Ramos (cell line): Measurements from ENCODE around the gene IGF2.

ENCODE experiments used
- in situ Hi-C: fragments of 300-500 bp; cut with MboI; formaldehyde crosslinking; loops from one replicate; pipeline ENCODE4 v1.14.3; 2022; ENCODE audit warnings: low sequenced_read_pairs; ENCODE audit not compliant: unreplicated experiment

Gene IGF2

DNA sequence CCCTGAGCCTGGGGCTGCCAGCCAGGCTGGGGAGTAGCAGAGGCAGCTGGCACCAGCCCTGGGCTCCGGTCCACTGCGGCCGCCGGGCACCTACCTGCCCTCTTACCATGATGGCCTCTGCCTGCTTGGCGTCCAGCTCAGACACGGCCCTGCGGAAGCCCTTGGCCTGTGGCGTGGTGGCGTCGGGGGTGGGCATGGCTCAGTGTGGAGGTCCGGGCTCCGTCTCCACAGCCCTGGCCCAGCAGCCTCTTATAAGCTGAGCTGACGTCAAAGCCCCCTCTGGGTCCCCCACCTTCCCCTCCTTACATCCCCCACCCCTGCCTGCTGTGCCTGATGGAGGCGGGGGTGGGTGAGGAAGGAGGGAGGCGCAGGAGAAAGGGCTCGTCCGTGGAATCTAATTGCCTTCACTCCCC, 32.4 kb upstream of the IGF2 start, which contains the start of gene TH:
TH (minus strand) TSS at position 225 of the 413 bp plus-strand sequence; CDS start at position 196, 29 bp downstream.
- in situ Hi-C loops = no loop called here

DNA sequence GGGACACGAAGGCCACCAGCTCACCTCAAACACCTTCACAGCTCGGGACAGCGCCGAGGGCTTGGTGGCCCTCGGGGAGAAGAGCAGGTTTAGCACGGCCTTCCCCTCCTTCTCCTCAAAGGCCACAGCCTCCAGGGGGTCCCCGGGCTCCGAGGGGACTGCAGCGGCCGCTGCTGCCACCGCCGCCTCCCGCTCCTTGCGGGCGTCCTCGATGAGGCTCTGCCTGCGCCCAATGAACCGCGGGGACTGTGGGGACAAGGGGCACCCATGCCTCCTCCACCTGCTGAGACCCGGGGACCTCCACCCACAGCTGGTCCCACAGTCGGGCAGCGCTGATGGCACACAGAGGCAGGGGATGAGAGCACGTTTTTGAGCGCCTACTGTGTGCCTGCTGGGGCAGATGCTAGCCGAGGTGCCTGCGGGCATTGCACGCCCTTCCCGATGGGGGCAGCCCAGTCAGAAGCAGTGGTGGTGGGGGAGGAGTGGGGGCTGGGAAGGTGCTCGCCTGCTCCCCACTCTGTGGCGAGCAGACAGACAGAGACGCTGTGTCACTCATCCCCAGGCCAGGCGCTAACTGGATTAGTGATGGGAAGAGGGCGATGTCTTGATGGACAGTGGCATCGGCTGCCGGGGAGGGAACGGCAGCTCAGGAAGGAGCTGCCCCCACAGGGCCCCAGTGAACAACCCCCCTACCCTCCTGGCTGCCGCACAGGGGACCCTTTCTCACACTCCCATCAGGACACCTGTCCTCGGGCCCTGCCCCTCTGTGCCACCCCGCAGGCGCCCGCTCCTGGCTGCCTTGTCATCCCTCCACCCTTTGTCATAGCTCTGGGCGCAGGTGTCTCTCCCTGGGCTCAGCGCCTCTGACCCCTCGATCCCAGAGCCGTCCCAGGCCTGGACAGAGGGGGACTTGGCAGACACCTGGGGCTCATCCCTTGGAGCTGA, 30.7 kb upstream of the IGF2 start:
- in situ Hi-C loops = no loop called here

DNA sequence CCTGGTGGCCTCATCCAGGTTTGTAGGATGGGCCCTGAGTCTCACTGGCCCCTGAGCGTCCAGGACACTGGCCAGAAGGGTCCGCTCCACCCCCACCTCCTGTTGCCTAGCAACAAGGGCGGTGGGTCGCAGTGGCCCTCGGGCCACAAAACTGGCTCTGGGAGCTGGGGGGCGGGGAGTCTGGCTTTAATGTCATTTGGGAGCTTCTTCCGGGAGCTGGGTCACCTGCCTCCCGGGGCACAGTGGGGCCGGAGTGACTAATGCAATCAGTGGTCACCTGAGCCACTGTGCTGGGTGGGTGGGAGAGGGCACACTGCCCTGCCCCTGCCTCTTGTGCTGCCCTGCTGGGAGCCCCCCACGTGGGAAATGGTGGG, 29.8 kb upstream of the IGF2 start:
- in situ Hi-C loops = no loop called here

- in situ Hi-C loops = no loop called here
Measured at GRCh38 chr11:2168286-2169004, 29.3 kb upstream of the IGF2 start.

DNA sequence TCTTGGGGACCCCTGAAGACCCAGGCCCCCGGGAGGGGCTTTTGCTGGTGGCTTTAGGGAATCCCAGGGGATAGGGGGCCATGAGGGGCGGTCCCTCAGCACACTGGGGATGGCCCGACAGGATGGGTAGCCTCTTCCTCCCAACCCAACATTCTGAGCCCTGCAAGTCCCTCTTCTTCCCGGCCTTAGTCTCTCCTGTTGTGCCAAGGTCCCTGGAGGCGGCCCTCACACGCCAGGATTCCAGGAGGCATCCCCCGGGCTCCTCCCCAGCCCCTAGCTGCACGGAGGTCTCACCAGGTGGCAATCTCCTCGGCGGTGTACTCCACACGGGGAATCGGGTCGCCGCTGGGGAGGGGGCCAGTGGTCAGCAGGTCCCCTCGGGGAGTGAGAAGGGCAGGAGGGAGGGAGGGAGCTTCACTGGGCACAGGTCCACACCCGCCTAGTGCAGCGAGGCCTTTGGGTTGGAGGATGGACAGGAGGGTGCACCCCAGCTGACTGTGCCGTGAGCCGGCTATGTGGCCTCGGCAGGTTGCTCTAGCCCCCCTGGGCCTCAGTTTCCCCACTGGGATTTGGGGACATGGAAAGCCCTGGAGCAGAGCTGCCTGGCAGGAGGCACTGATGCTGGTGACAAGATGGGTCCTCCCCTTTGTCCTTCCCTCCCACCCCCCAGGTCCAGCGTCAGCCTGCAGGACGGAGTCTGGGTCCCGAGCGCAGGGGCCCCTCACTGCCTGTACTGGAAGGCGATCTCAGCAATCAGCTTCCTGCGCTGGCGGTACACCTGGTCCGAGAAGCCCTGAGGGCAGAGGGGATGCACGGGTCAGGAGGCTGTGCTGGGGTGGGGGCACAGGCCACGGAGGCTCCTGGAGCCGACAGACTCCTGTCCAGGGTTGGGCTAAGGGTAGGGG, 28.2 kb upstream of the IGF2 start:
- in situ Hi-C loops = no loop called here

GRCh38 chr11:2166091-2166851, 27.1 kb upstream of the IGF2 start:
- in situ Hi-C loops = no loop called here

DNA sequence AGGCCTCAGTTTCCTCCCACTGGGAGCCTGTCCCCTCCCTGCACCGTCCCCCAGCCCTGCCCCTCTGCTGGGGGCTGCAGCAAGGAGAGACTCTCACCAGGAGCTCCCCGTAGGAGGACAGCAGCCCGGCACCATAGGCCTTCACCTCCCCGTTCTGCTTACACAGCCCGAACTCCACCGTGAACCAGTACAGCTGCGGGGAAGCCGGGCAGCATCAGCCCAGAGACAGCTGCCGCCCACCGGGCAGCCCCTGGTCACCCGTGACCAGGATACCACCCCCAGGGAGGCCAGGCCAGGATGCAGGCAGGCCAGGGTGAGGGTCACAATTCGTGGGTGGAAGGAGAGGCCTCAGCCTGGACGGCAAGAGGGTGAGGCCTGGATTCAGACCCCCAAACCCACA, 26.4 kb upstream of the IGF2 start:
- in situ Hi-C loops = no loop called here

DNA sequence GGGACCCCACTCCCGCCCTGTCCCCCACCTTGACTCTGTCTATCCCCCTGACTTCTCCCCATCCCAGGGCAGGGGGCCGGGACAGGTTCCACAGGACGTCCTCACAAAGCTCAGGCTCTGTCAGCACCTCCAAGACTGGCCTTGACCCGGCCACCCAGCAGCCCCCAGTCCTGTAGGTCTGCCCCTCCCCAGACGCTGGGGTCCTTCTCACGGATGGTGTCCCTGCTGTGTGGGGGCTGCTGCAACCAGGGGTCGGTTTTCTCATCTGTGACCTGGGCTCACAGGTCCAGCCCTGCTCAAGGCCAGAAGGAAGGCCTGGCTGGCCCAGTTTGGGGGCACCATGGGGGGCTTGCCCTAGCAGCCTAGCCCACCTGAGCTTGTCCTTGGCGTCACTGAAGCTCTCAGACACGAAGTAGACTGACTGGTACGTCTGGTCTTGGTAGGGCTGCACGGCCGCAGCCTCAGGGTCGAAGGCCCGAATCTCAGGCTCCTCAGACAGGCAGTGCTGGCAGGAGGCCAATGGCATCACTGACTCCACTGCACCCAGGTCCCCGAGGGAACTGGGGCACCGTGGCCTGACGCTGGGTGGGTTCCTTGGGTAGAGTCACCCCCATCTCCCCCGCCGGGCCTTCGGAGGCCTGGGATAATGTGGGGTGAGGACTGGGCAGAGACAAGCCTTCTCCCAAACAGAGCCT, 25.8 kb upstream of the IGF2 start:
- in situ Hi-C loops = no loop called here

DNA sequence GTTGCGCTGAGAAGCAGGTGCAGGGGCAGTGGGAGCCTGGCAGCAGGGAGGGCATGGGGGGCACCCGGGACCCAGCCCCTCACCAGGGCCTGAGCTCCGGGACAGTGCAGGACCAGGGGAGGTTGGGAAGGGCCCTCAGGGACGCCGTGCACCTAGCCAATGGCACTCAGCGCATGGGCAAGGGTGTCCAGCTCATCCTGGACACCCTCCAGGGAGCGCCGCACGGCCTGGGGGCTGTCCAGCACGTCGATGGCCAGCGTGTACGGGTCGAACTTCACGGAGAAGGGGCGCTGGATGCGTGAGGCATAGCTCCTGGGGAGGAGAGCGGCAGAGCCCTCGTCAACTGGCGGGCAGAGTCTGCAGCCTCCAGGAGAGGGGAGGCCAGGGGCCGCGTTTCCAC, 24.9 kb upstream of the IGF2 start:
- in situ Hi-C loops = no loop called here

DNA sequence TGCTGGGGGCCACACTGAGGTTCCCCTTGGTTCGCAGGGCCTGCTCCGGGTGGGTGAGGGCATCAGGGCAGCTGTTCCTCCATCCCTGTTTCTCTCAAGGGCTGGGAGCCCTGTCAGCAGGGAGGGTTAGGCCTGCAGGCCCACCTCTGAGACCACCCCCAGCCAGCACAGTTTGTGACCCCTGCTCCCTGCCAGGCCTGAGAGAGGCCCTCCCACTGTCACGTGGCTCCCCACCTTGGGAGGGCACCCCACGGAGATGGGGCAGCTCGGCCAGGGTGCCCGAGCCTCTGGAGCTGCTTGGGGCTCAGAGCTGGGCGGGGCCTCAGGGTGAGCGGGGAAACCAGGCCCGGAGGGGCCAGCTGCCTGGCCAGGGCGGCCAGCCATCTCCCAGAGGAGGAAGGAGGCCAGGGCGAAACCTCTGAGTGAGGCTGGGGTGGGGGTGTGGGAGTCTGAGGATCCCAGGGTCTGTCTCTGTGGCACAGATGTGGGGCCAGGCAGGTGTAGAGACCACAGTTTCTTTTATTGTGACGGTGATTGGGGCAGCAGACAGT, 24.3 kb upstream of the IGF2 start:
- in situ Hi-C loops = no loop called here

DNA sequence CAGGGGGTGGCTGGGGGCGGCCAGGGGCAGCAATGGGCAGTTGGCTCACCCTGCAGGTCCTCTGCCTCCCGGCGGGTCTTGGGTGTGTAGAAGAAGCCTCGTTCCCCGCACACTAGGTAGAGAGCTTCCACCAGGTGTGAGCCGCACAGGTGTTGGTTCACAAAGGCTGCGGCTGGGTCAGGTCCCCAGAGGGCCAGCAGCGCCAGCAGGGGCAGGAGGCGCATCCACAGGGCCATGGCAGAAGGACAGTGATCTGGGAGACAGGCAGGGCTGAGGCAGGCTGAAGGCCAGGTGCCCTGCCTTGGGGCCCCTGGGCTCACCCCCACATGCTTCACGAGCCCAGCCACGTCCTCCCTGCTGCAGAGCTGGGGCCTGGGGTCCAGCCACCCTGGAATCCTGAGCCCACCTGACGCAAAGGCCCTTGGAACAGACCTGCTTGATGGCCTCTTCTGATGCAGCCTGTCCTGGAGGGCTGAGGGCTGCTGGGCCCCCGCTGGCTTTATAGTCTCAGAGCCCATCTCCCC, 21.6 kb upstream of the IGF2 start, which contains the start of gene INS:
INS (minus strand) TSS at position 474 of the 524 bp plus-strand sequence; CDS start at position 236, 238 bp downstream.
- in situ Hi-C loops = no loop called here

DNA sequence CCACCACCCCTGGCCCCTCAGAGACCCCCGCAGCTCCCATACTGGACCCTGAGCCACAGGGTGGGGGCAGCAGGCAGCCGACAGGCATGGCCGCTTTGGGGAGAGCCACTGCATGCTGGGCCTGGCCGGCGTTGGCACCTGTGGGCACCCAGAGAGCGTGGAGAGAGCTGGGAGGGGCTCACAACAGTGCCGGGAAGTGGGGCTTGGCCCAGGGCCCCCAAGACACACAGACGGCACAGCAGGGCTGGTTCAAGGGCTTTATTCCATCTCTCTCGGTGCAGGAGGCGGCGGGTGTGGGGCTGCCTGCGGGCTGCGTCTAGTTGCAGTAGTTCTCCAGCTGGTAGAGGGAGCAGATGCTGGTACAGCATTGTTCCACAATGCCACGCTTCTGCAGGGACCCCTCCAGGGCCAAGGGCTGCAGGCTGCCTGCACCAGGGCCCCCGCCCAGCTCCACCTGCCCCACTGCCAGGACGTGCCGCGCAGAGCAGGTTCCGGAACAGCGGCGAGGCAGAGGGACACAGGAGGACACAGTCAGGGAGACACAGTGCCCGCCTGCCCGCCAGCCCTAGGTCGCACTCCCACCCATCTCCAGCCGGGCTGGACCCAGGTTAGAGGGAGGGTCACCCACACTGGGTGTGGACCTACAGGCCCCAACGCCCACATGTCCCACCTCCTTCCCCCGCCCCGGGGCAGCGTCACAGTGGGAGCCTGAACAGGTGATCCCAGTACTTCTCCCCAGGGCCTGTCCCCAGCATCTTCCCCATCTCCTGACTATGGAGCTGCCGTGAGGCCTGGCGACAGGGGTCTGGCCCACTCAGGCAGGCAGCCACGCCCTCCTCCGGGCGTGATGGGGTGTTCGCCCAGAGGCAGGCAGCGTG, 20.6 kb upstream of the IGF2 start:
- in situ Hi-C loops = loop anchor here (10.0 kb wide), 2 partner anchors 325 to 465 kb away; partner anchors contain the start of genes KRTAP5-6, SYT8 and TNNI2

- in situ Hi-C loops = loop anchor here (10.0 kb wide), 2 partner anchors 324 to 464 kb away; partner anchors contain the start of genes KRTAP5-6, SYT8 and TNNI2
Measured at GRCh38 chr11:2158966-2159365, 19.8 kb upstream of the IGF2 start.

DNA sequence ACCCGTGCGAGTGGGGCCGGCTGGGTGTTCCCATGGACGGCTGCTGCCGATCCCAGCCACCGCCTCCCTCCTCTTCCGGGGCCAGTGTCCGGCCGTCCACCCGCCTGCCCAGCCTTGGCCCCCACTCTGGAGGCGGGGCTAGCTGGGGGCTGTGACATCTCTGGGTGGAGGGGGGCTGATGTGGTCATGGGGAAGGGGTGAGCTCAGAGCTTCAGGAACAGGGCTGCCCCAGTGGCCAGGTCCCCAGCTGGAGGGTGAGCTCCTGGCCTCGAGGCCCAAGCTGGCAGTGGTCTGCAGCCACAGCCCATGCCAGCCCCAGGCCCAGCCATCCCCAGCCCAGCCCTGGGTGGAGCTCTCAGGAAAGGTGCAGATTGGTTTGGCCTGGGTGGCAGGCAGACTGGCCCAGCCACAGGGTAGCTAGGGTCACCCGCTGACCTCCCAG, 19.1 kb upstream of the IGF2 start:
- in situ Hi-C loops = loop anchor here (10.0 kb wide), 2 partner anchors 324 to 464 kb away; partner anchors contain the start of genes KRTAP5-6, SYT8 and TNNI2

- in situ Hi-C loops = loop anchor here (10.0 kb wide), 2 partner anchors 323 to 463 kb away; partner anchors contain the start of genes KRTAP5-6, SYT8 and TNNI2
Measured at GRCh38 chr11:2157294-2158040, 18.3 kb upstream of the IGF2 start.
